Pancreas (tissue), 10 donors: ENCODE results near the gene ATP1B2. TPM values are rescaled to one million over a fixed set of nuclear protein-coding genes. Genes with fewer than 3 reads are reported as not detected.

Source experiments
- ATAC-seq, 4 donors: fragments of 200-7000 bp; cut with Tn5 transposase; one replicate each; pipeline versions ENCODE4 v1.8.0 to v1.9.1; 2020; ENCODE audit warnings: mild to moderate bottlenecking in 4 of 4, moderate library complexity in 4 of 4
- DNase-seq, 6 donors: peaks; one replicate each; pipeline ENCODE4 v3.0.0-alpha.2; 2020
- FAIRE-seq: peaks from 2 replicates; lab custom pipeline; 2012; peaks lifted over from hg19 to GRCh38; lab: Jason Lieb, UNC
- H3K27ac ChIP-seq, 4 donors: fragments of 200-600 bp; sonication (generic); 1 replicate in 3 of 4; 2 replicates in 1 of 4; pipeline versions ENCODE4 v1.5.0 to v1.8.0; 2020
- H3K27me3 ChIP-seq, 4 donors: fragments of 200-600 bp; one replicate each; pipeline ENCODE4 v1.8.0; 2021
- H3K36me3 ChIP-seq, 3 donors: fragments of 200-600 bp; sonication (generic) in 1 of 3; one replicate each; pipeline versions ENCODE4 v1.5.0 to v1.8.0; 2020 to 2021
- H3K4me1 ChIP-seq, 3 donors: fragments of 200-600 bp; one replicate each; pipeline ENCODE4 v1.8.0; 2021
- H3K4me3 ChIP-seq, 4 donors: fragments of 200-600 bp; sonication (generic) in 2 of 4; one replicate each; pipeline versions ENCODE4 v1.5.0 to v1.8.0; 2020 to 2021
- H3K9me3 ChIP-seq, 4 donors: fragments of 200-600 bp; one replicate each; pipeline ENCODE4 v1.8.0; 2021
- WGBS, 2 donors: extraction: QIAGEN DNeasy Blood & Tissue Kit; methylation state at CpG; one replicate each; pipeline ENCODE4 v1.1.7; 2013; 5-methylcytosine and 5-hydroxymethylcytosine counted together
- intact Hi-C, 3 donors: fragments of 100-400 bp; cut with DNase I; formaldehyde crosslinking; loops; one replicate each; pipeline versions ENCODE4 v1.11.1 to v1.14.2; 2022
- polyA plus RNA-seq, 2 donors: library from polyadenylated mRNA; stranded (reverse); fragments of 200-250 nt; gene quantifications; one replicate each; pipeline ENCODE4 v1.2.3, GENCODE V29; 2013
- total RNA-seq, 6 donors: library from RNA; stranded (reverse); fragmentation: NEBNext Ultra II Directional in 4 of 6; extraction: Animal tissue kit (Norgen Biotek cat#: 25700) in 4 of 6; gene quantifications; one replicate each; pipeline versions ENCODE4 v1.2.1 to v1.2.4, GENCODE V29; 2021 to 2023
- TF ChIP-seq, protein P1 (sequence below), 4 donors: fragments of 200-600 bp; sonication (generic) in 3 of 4; IDR thresholded peaks; one replicate each; pipeline versions ENCODE4 v1.5.0 to v1.8.0; 2021; ENCODE audit warnings: antibody characterized with exemption in 4 of 4
- donor health status: healthy with polysubstance abuse.
- donor health status: DM: no; HTN: no; CAD: no; lungs with moderate emphysema.
- donor health status: DM: no; HTN: no; CAD: no.
- donor health status: control.
- donor health status: control.
- donor health status: Bipolar disorder and iron deficiency.
- donor health status: DM: yes; HTN: yes; CAD: no.
- donor health status: DM: no; HTN: no; CAD: no.
- donor health status: DM: no; HTN: no; CAD: no.
- donor health status: DM: yes; HTN: yes; CAD: no.

The ATP1B2 gene
- total and polyA plus RNA-seq, 8 donors: 0.79 to 6.7 (median 1.3) TPM

DNA sequence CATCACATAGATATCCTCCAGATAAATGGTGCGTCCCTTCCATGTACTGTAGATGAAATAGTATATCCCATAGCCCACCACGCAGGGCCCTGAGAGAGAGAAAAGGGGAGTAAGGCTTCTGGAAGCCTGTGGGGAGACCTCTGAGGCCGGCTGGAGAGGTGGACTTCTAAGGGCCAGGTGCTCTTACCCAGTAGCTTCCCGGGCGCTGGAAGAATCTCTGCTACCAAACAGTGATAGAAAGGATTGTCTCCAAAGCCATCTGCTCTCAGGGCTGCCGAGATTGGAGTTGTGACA, 23.8 kb upstream of the ATP1B2 start:
- H3K9me3 ChIP-seq: no peaks in the 10 kb centered on the region
- H3K36me3 ChIP-seq: no peaks in the 10 kb centered on the region
- H3K27ac ChIP-seq: peak overlapping the region; percentile 86 to 92 (median 88)
- H3K4me3 ChIP-seq: peak overlapping the region; percentile 62 to 80 (median 70)
- intact Hi-C loops: no loop called here
- TF ChIP-seq, protein P1, sequence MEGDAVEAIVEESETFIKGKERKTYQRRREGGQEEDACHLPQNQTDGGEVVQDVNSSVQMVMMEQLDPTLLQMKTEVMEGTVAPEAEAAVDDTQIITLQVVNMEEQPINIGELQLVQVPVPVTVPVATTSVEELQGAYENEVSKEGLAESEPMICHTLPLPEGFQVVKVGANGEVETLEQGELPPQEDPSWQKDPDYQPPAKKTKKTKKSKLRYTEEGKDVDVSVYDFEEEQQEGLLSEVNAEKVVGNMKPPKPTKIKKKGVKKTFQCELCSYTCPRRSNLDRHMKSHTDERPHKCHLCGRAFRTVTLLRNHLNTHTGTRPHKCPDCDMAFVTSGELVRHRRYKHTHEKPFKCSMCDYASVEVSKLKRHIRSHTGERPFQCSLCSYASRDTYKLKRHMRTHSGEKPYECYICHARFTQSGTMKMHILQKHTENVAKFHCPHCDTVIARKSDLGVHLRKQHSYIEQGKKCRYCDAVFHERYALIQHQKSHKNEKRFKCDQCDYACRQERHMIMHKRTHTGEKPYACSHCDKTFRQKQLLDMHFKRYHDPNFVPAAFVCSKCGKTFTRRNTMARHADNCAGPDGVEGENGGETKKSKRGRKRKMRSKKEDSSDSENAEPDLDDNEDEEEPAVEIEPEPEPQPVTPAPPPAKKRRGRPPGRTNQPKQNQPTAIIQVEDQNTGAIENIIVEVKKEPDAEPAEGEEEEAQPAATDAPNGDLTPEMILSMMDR (IDR thresholded peaks at IDR 0.05): no peak
- H3K27me3 ChIP-seq: no peaks in the 10 kb centered on the region
- FAIRE-seq (no peak), DNase-seq (no peak), ATAC-seq (peak in 1 of 4 donors; percentile 18)
- WGBS, 2 donors: 2 to 7% methylated on average over 6 of the region's 6 CpGs
- H3K4me1 ChIP-seq: peaks cover 0 to 10% (median 6%) of the 10 kb centered on the region in 3 donors

DNA sequence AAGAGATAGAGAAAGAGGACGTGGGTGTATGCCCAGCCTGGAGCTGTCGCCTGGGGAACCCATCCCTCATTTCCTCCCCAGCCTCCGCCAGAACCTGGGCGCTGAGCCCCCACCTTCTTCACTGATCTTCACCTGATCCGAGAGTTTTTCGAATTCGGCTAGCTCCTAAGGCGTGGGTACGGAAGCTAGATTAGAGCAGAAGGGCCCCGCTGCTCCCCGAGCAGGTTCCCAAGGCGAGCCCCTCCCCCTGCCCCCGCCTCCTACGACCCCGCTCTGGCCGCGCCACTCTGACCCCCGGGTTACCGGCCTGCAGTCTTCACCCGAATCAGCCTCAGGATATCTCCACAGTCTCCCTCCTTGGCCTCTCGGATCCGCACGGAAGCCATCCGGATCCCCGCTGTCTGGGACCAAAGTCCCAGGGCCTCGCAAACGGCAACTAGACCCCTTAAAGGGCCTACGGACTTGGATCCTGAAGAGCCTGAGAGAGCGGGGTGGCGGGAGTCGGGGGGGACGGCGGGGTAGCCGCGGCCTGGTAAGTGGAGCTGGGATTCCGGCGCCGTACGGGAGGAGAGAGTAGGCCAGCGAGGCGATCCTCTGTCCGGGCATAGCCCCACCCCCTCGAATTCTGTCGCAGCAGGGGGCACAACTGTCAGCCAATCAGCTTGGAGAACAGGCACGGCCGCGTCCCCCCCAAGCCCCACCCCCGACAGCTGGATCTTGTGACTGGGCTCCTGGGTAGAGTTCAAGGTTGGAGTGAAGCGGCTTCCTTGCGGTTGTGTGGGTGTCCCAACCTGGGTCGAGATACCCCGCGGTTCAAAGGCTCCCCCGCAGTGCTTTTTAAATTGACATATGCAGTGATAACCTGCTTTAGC, 23.2 kb upstream of the ATP1B2 start, which contains the start of gene SAT2:
TSS of gene SAT2 (minus strand) at position 572 of the 872 bp plus-strand sequence. CDS start at position 386, 186 bp downstream.
- no peaks in the 10 kb centered on the region for H3K9me3 ChIP-seq
- TF ChIP-seq, protein P1 (IDR thresholded peaks at IDR 0.05): no peak
- peak; percentile 88 to 97 (median 94) for DNase-seq
- H3K27ac ChIP-seq: peak within 1 kb of the TSS; percentile 86 to 92 (median 88)
- no peak for FAIRE-seq
- peak; percentile 95 to 98 (median 96) for ATAC-seq
- no peaks in the 10 kb centered on the region for H3K36me3 ChIP-seq
- no peaks in the 10 kb centered on the region for H3K27me3 ChIP-seq
- peaks cover 0 to 13% (median 6%) of the 10 kb centered on the region in 3 donors for H3K4me1 ChIP-seq
- H3K4me3 ChIP-seq: peak within 1 kb of the TSS; percentile 62 to 80 (median 70)
- intact Hi-C loops: no loop called here
- WGBS, 2 donors: 0 to 1% methylated on average over 54 of the region's 54 CpGs

DNA sequence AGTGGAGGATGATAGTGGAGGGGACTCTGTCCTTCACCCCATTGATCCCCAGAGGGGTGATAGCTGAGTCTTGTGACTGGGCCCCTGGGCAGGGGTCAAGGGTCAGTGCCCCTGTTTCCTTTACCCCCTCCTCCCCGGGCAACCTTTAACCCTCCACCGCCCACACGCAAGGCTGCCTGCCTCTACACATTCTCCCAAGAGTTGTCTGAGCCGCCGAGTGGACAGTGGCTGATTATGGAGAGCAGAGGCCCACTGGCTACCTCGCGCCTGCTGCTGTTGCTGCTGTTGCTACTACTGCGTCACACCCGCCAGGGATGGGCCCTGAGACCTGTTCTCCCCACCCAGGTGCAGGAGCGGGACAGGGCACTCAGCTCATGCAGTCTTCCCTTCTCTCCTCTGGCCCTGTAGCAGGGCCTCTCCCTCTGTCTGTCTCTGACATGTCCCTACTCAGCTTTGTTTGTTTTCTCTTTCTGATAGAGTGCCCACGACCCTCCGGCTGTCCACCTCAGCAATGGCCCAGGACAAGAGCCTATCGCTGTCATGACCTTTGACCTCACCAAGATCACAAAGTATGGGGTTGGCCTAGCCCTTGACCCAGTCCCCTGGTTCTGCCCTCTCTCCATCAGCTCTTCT, 20.7 kb upstream of the ATP1B2 start, which contains the start of gene SHBG:
TSS of gene SHBG (plus strand) at position 197 of the 633 bp plus-strand sequence. CDS start at position 235, 38 bp downstream.
- WGBS, 2 donors: 73 to 81% methylated on average over 13 of the region's 13 CpGs
- Histone ChIP-seq H3K4me3 (no peak within 1 kb of the TSS), H3K4me1 (peaks cover 0 to 13% (median 6%) of the 10 kb centered on the region in 3 donors), H3K36me3 (no peaks in the 10 kb centered on the region), H3K27ac (no peak within 1 kb of the TSS), H3K9me3 (no peaks in the 10 kb centered on the region), H3K27me3 (no peaks in the 10 kb centered on the region)
- TF ChIP-seq, protein P1 (IDR thresholded peaks at IDR 0.05): no peak
- ATAC-seq: no peak
- intact Hi-C loops: no loop called here
- FAIRE-seq: no peak
- DNase-seq: no peak

DNA sequence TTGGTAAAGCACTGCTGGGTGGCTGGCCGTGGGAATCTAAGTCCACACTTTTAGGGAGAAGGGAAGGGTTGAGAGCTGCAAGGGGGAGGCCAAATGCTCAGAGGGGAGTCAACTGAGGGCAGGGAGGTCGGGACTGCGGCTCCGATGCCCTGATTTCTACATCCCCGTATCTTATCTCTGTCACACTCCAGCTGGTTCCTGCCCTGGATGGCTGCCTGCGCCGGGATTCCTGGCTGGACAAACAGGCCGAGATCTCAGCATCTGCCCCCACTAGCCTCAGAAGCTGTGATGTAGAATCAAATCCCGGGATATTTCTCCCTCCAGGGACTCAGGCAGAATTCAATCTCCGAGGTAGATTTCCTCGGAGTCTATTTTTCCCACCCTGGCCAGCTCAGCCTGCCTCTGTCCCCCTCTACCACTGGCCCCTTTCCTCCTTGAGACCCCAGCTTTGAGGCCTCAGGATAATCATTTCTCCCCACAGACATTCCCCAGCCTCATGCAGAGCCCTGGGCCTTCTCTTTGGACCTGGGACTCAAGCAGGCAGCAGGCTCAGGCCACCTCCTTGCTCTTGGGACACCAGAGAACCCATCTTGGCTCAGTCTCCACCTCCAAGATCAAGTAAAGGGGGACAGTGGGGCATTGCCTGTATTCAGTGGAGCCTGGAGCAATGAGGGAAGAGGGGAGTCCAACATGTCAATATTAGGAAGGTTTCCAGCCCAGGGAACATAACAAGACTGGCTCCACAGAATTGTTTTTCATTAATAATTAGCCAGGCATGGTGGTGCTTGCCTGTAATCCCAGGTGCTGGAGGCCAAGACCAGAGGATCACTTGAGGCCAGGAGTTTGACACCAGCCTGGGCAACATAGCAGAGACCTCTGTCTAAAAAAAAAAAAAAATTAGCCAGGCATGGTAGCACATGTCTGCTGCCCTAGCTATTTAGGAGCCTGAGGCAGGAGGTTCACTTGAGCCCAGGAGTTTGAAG, 19.0 kb upstream of the ATP1B2 start:
- no peak for FAIRE-seq
- intact Hi-C loops: no loop called here

More for the DNA sequence above, 19.0 kb upstream of the ATP1B2 start:
- Histone ChIP-seq H3K36me3 (no peaks in the 10 kb centered on the region), H3K4me3 (no peak overlapping the region), H3K9me3 (no peaks in the 10 kb centered on the region), H3K27ac (no peak overlapping the region), H3K27me3 (no peaks in the 10 kb centered on the region), H3K4me1 (peaks cover 0 to 9% (median 1%) of the 10 kb centered on the region in 3 donors)
- TF ChIP-seq, protein P1 (IDR thresholded peaks at IDR 0.05): no peak
- DNase-seq (no peak), ATAC-seq (no peak)
- 30 to 43% methylated on average over 11 of the region's 11 CpGs for WGBS, 2 donors
